H1 (cell line): ENCODE data around the gene DMGDH. TPM values are rescaled to one million over a fixed set of nuclear protein-coding genes. Genes with fewer than 3 reads are reported as not detected.

ENCODE experiments used
- E2F6 ChIP-seq: IDR thresholded peaks from 2 replicates; pipeline ENCODE4 v1.6.1; 2012; ENCODE audit warnings: inconsistent platforms
- RFX5 ChIP-seq: IDR thresholded peaks from 2 replicates; pipeline ENCODE4 v1.6.1; 2011; ENCODE audit warnings: low read depth, low read length, improper control_type of control experiment, borderline replicate concordance
- SP4 ChIP-seq: IDR thresholded peaks from 2 replicates; pipeline ENCODE4 v1.6.1; 2012; ENCODE audit warnings: low read length, inconsistent platforms
- polyA plus RNA-seq, 7 experiments: library from polyadenylated mRNA; depleted of rRNA in 3 of 7; stranded (reverse) in 5 of 7; unstranded in 2 of 7; fragments of >200 nt in 5 of 7; fragments of 200-250 nt in 2 of 7; gene quantifications; 1 replicate in 5 of 7; 2 replicates in 1 of 7; 4 replicates in 1 of 7; pipeline versions ENCODE4 v1.2.1 to v1.2.3, GENCODE V29; 2011 to 2013; ENCODE audit warnings: missing spikeins in 2 of 7, mixed read lengths in 2 of 7
- total RNA-seq: library from RNA; stranded (reverse); fragmentation: NEBNext Ultra II Directional; extraction: Animal tissue kit (Norgen Biotek cat#: 25700); gene quantifications from 2 replicates; pipeline ENCODE4 v1.2.1, GENCODE V29; 2021

The DMGDH gene
- total and polyA plus RNA-seq, 2 of the 8 experiments (the other 6 are each of a cell fraction or from before 2014, with no cell fraction given) = 0.15 TPM; not detected in 1

- TF ChIP-seq E2F6 (no peak), RFX5 (no peak), SP4 (no peak)
Observed at GRCh38 chr5:79001471-79001870, 68.0 kb downstream of the DMGDH start (continued).
